ENCODE measurements around the gene RNF8.

Gene RNF8

GRCh38 chr6:37314487-37315156 is 39.2 kb upstream of the RNF8 start:
- peak; percentile 85 for DNase-seq
- peaks cover 59% of the 10 kb centered on the region for H3K36me3 ChIP-seq
- H3K27ac ChIP-seq: no peak overlapping the region

GRCh38 chr6:37315157-37315515 is 38.6 kb upstream of the RNF8 start:
- Histone ChIP-seq H3K27me3 (ENCODE audit: insufficient read depth, low read depth, severe bottlenecking) (no peaks in the 10 kb centered on the region), H3K36me3 (peaks cover 64% of the 10 kb centered on the region), H3K27ac (no peak overlapping the region), H3K4me3 (ENCODE audit: low read depth, low read length) (no peak overlapping the region), H3K9me3 (ENCODE audit: severe bottlenecking) (no peaks in the 10 kb centered on the region)
- TF ChIP-seq CTCF (IDR thresholded peaks at IDR 0.05; ENCODE audit: low read depth, low read length): no peak
- no peak for DNase-seq

More at GRCh38 chr6:37314487-37315156, 39.2 kb upstream of the RNF8 start:
- Histone ChIP-seq H3K27me3 (ENCODE audit: insufficient read depth, low read depth, severe bottlenecking) (no peaks in the 10 kb centered on the region), H3K4me3 (ENCODE audit: low read depth, low read length) (no peak overlapping the region), H3K9me3 (ENCODE audit: severe bottlenecking) (no peaks in the 10 kb centered on the region)
- TF ChIP-seq CTCF (IDR thresholded peaks at IDR 0.05; ENCODE audit: low read depth, low read length): peak; percentile 90

GRCh38 chr6:37316071-37316470 is 37.7 kb upstream of the RNF8 start:
- Histone ChIP-seq H3K9me3 (ENCODE audit: severe bottlenecking) (no peaks in the 10 kb centered on the region), H3K36me3 (peaks cover 72% of the 10 kb centered on the region), H3K27me3 (ENCODE audit: insufficient read depth, low read depth, severe bottlenecking) (no peaks in the 10 kb centered on the region), H3K27ac (no peak overlapping the region), H3K4me3 (ENCODE audit: low read depth, low read length) (no peak overlapping the region)
- no peak for DNase-seq
- no peak for TF ChIP-seq CTCF (IDR thresholded peaks at IDR 0.05; ENCODE audit: low read depth, low read length)

- DNase-seq: no peak
- Histone ChIP-seq H3K36me3 (peaks cover 77% of the 10 kb centered on the region), H3K27ac (no peak overlapping the region), H3K4me3 (ENCODE audit: low read depth, low read length) (no peak overlapping the region), H3K27me3 (ENCODE audit: insufficient read depth, low read depth, severe bottlenecking) (no peaks in the 10 kb centered on the region), H3K9me3 (ENCODE audit: severe bottlenecking) (no peaks in the 10 kb centered on the region)
- TF ChIP-seq CTCF (IDR thresholded peaks at IDR 0.05; ENCODE audit: low read depth, low read length): no peak
Measured at GRCh38 chr6:37317312-37318038, 36.3 kb upstream of the RNF8 start.

- H3K27ac ChIP-seq: peak overlapping the region; percentile 80
- H3K4me3 ChIP-seq (ENCODE audit: low read depth, low read length): no peak overlapping the region
- peaks cover 65% of the 10 kb centered on the region for H3K36me3 ChIP-seq
- TF ChIP-seq CTCF (IDR thresholded peaks at IDR 0.05; ENCODE audit: low read depth, low read length): no peak
- H3K27me3 ChIP-seq (ENCODE audit: insufficient read depth, low read depth, severe bottlenecking): no peaks in the 10 kb centered on the region
- no peaks in the 10 kb centered on the region for H3K9me3 ChIP-seq (ENCODE audit: severe bottlenecking)
- DNase-seq: peak; percentile 85
Measured at GRCh38 chr6:37319156-37319555, 34.6 kb upstream of the RNF8 start.

Measured in WERI-Rb-1 (cell line).